Measurements from ENCODE around the gene CYP2W1.

The CYP2W1 gene

GRCh38 chr7:983616-984071, 663 bp downstream of the CYP2W1 start:
- DNase-seq: no peak

GRCh38 chr7:984361-985126, 1.6 kb downstream of the CYP2W1 start:
- DNase-seq: no peak

GRCh38 chr7:985127-985416, 2.1 kb downstream of the CYP2W1 start:
- no peak for DNase-seq

- DNase-seq: no peak
These were observed 3.1 kb downstream of the CYP2W1 start for GRCh38 chr7:985915-986741.

GRCh38 chr7:986766-987751, 4.1 kb downstream of the CYP2W1 start:
- DNase-seq: no peak

- no peak for DNase-seq
These were observed 4.9 kb downstream of the CYP2W1 start for GRCh38 chr7:987909-988308.

GRCh38 chr7:988426-988911, 5.5 kb downstream of the CYP2W1 start:
- no peak for DNase-seq

- DNase-seq: no peak
These were observed 6.1 kb downstream of the CYP2W1 start for GRCh38 chr7:988963-989529.

GRCh38 chr7:990352-990932, 7.5 kb downstream of the CYP2W1 start:
- DNase-seq: no peak

- DNase-seq: no peak
These were observed 8.2 kb downstream of the CYP2W1 start for GRCh38 chr7:990933-991728.

- DNase-seq: no peak
These were observed 9.0 kb downstream of the CYP2W1 start for GRCh38 chr7:991729-992656.

GRCh38 chr7:992709-993607, 10.0 kb downstream of the CYP2W1 start:
- peak; percentile 51 for DNase-seq

- no peak for DNase-seq
These were observed 11.8 kb downstream of the CYP2W1 start for GRCh38 chr7:994592-995308.

- no peak for DNase-seq
These were observed 12.6 kb downstream of the CYP2W1 start for GRCh38 chr7:995571-995970.

- peak; percentile 26 for DNase-seq
These were observed 13.3 kb downstream of the CYP2W1 start for GRCh38 chr7:996079-996872.

- peak; percentile 40 for DNase-seq
These were observed 14.7 kb downstream of the CYP2W1 start for GRCh38 chr7:997404-998395.

All from NCI-H510A (cell line).